Fibroblast of pulmonary artery (primary cell): Measurements from ENCODE around the gene TRIM65.
"Not testable (repeated sequence)": the region's sequence is repeated elsewhere in the genome, so short reads cannot be mapped to it uniquely, and the experiment has no call there.

Source experiments
- DNase-seq: peaks from one replicate; pipeline ENCODE4 v3.0.0-alpha.2; 2010; ENCODE audit warnings: low read depth
- H3K4me3 ChIP-seq: replicated peaks from 2 replicates; pipeline ENCODE4 v1.5.1; 2011; ENCODE audit warnings: low read depth, mild to moderate bottlenecking, control low read depth, low read length, moderate library complexity
- TF ChIP-seq, protein P1 (sequence below): IDR thresholded peaks from 2 replicates; pipeline ENCODE4 v1.5.1; 2011; ENCODE audit warnings: mild to moderate bottlenecking, control low read depth, low read length, inconsistent platforms; ENCODE audit errors: missing control alignments

Gene TRIM65

GRCh38 chr17:75864448-75864871, 32.3 kb downstream of the TRIM65 start:
- TF ChIP-seq, protein P1, sequence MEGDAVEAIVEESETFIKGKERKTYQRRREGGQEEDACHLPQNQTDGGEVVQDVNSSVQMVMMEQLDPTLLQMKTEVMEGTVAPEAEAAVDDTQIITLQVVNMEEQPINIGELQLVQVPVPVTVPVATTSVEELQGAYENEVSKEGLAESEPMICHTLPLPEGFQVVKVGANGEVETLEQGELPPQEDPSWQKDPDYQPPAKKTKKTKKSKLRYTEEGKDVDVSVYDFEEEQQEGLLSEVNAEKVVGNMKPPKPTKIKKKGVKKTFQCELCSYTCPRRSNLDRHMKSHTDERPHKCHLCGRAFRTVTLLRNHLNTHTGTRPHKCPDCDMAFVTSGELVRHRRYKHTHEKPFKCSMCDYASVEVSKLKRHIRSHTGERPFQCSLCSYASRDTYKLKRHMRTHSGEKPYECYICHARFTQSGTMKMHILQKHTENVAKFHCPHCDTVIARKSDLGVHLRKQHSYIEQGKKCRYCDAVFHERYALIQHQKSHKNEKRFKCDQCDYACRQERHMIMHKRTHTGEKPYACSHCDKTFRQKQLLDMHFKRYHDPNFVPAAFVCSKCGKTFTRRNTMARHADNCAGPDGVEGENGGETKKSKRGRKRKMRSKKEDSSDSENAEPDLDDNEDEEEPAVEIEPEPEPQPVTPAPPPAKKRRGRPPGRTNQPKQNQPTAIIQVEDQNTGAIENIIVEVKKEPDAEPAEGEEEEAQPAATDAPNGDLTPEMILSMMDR: no peak
- H3K4me3 ChIP-seq: no peak overlapping the region
- DNase-seq: peak; percentile 86

DNA sequence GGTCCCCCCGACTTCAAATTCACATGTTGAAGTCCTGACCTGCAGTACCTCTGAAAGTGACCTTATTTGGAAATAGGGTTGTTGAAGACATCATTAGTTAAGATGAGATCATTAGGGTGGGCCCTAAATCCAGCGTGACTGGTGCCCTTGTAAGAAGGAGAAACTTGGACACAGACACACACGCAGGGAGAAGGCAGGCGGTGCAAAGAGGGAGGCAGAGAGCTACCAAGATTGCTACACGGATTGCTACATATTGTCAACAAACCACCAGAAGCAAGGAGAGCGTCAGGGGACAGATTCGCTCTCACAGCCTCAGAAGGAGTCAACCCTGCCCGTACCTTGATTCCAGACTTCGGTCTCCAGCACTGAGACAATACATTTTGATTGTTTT, 34.8 kb downstream of the TRIM65 start:
- DNase-seq: no peak
- H3K4me3 ChIP-seq: no peak overlapping the region
- TF ChIP-seq, protein P1: no peak

GRCh38 chr17:75859358-75859757, 37.4 kb downstream of the TRIM65 start:
- not testable (repeated sequence) for H3K4me3 ChIP-seq, DNase-seq

GRCh38 chr17:75856062-75856756, 40.5 kb downstream of the TRIM65 start:
- TF ChIP-seq, protein P1: no peak
- peak overlapping the region; percentile 90 for H3K4me3 ChIP-seq
- DNase-seq: no peak

DNA sequence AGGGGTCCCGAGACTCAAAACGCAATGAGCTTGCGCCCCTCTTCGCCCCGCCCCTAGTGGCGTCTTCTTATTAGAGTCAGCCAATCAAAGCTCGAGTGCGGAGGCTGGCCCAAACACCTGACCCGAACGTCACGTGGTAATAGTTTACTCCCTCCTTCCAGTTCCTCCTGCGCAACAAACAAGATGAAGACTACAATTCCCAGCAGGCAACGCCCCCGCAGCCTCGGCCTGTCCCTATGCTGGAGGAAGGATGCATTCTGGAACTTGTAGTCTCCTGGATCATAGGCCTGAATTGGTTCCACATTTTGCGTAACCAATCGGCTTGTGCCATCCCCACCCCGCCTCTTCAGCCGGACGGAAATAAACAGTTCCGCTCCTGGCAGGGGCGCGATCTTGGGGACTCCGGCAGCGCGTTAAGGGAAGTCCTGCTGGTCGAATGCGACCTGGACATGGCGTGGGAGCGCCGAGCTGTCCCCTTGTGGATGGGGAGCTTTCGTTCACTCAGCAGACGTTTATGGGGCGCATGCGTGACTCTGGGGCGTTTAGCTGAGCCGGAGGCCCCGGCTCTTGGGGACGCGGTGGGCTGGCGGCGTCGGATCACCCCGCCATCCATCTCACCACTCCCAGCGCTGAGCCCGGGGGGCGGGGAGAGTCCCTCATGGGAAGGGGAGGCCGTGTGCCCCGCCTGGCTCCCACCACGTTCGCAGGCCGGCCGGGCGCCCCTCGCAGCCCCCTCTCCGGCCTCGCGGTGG, 41.3 kb downstream of the TRIM65 start, which contains the start of gene WBP2:
WBP2 (minus strand) TSS at position 26 of the 752 bp plus-strand sequence. CDS start 38 bp downstream, outside the sequence.
- peak; percentile 100 for DNase-seq
- peak within 1 kb of the TSS; percentile 90 for H3K4me3 ChIP-seq
- TF ChIP-seq, protein P1: no peak

DNA sequence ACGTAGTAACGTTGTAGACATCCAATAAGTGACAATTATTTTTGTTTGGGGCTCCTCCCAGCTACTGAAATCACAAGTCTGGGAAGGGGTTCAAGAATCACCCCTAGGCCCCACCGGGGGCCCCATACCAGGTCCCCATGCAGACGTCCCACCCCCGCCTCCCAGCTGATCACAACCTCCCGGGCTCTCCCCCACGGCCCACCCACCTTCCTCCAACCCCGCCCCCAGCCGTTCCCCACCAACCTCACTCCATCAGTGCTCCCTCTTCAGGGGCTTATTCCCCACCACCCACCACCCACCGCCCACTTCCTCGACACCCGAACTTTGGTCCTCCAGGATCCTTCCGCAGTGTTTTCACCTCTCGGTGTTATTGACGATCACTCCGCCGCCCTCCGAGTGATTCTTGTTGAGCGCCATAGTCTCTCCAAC, 41.9 kb downstream of the TRIM65 start:
- TF ChIP-seq, protein P1: no peak
- peak overlapping the region; percentile 90 for H3K4me3 ChIP-seq
- DNase-seq: no peak

- peak overlapping the region; percentile 90 for H3K4me3 ChIP-seq
- TF ChIP-seq, protein P1: no peak
- DNase-seq: peak; percentile 66
Measured at GRCh38 chr17:75854101-75854748, 42.5 kb downstream of the TRIM65 start.
